Stimulated activated CD4-positive, alpha-beta T cell treated with anti-CD3 and anti-CD28 coated beads, Interleukin-15, amount 100 ng/mL, for 24 hours (primary cell): ENCODE results near the gene SYTL1.

ENCODE experiments used
- DNase-seq: peaks from one replicate; pipeline ENCODE4 v3.0.0-alpha.2; 2020

SYTL1 gene

GRCh38 chr1:27392096-27392777 is 50.4 kb downstream of the SYTL1 start, which contains the start of gene GPR3:
GPR3 (plus strand) TSS chr1:27392622; CDS start chr1:27393799, 1,177 bp downstream.
- peak; percentile 97 for DNase-seq

GRCh38 chr1:27392778-27393635 is 51.2 kb downstream of the SYTL1 start:
- peak; percentile 23 for DNase-seq

GRCh38 chr1:27393641-27394281 is 51.9 kb downstream of the SYTL1 start:
- DNase-seq, result no peak

GRCh38 chr1:27394282-27394658 is 52.4 kb downstream of the SYTL1 start:
- no peak for DNase-seq

GRCh38 chr1:27394925-27395324 is 53.1 kb downstream of the SYTL1 start:
- DNase-seq, result no peak

GRCh38 chr1:27395441-27396195 is 53.8 kb downstream of the SYTL1 start:
- DNase-seq, result peak; percentile 82

GRCh38 chr1:27397110-27397509 is 55.3 kb downstream of the SYTL1 start:
- no peak for DNase-seq

- DNase-seq, result no peak
Measured at GRCh38 chr1:27397749-27398148, 55.9 kb downstream of the SYTL1 start.

GRCh38 chr1:27398405-27399149 is 56.8 kb downstream of the SYTL1 start:
- DNase-seq, result no peak

- DNase-seq, result no peak
Measured at GRCh38 chr1:27399251-27400025, 57.6 kb downstream of the SYTL1 start.

GRCh38 chr1:27400082-27400962 is 58.5 kb downstream of the SYTL1 start:
- no peak for DNase-seq

- no peak for DNase-seq
Measured at GRCh38 chr1:27400963-27401341, 59.1 kb downstream of the SYTL1 start.

- no peak for DNase-seq
Measured at GRCh38 chr1:27402349-27402754, 60.5 kb downstream of the SYTL1 start.

GRCh38 chr1:27403065-27403726 is 61.4 kb downstream of the SYTL1 start:
- DNase-seq, result peak; percentile 26
